ENCODE data around the gene ITGB4. TPM values are rescaled to one million over a fixed set of nuclear protein-coding genes. Genes with fewer than 3 reads are reported as not detected.

Gene ITGB4
- total RNA-seq, 3 donors from 2014 or later: 153 to 307 (median 246) TPM

DNA sequence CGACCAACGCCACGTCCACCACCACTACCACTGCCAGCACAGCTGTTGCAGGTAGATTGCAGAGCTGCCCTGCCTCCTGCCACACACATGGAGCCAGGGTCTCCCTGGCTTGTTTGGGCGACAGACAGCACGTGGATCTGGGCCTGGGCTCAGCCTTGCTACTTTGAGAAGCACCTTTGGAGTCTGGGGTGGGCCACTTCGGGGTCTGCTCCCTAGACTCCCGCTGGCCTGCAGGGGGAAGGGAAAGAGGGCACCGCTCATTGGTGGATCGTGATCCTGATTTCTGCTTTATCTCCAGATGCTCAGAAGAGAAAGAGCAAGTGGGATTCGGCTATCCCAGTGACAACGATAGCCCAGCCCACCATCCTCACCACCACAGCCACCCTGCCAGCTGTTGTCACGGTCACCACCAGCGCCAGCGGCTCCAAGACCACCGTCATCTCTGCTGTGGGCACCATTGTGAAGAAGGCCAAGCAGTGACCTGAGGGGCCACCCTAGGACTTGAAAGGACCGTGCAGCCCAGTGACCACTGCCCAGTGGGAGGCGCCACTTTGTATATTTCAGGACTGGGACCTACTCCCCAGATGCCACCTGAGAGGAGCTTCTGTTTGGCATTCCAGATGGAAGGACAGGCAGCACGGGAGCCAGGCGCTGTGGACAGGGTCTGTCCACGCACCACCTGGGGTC lies 15.1 kb upstream of the ITGB4 start:
- no peaks in the 10 kb centered on the region for H3K4me1 ChIP-seq (ENCODE audit: low read depth)
- H3K9me3 ChIP-seq: no peaks in the 10 kb centered on the region
- DNase-seq: no peak
- TF ChIP-seq, protein P1, sequence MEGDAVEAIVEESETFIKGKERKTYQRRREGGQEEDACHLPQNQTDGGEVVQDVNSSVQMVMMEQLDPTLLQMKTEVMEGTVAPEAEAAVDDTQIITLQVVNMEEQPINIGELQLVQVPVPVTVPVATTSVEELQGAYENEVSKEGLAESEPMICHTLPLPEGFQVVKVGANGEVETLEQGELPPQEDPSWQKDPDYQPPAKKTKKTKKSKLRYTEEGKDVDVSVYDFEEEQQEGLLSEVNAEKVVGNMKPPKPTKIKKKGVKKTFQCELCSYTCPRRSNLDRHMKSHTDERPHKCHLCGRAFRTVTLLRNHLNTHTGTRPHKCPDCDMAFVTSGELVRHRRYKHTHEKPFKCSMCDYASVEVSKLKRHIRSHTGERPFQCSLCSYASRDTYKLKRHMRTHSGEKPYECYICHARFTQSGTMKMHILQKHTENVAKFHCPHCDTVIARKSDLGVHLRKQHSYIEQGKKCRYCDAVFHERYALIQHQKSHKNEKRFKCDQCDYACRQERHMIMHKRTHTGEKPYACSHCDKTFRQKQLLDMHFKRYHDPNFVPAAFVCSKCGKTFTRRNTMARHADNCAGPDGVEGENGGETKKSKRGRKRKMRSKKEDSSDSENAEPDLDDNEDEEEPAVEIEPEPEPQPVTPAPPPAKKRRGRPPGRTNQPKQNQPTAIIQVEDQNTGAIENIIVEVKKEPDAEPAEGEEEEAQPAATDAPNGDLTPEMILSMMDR (IDR thresholded peaks at IDR 0.05): no peak
- intact Hi-C loops (cut with DNase I, micrococcal nuclease): no loop called here
- H3K36me3 ChIP-seq (ENCODE audit: low read depth): no peaks in the 10 kb centered on the region
- H3K4me3 ChIP-seq: no peak overlapping the region
- no peak for ATAC-seq

DNA sequence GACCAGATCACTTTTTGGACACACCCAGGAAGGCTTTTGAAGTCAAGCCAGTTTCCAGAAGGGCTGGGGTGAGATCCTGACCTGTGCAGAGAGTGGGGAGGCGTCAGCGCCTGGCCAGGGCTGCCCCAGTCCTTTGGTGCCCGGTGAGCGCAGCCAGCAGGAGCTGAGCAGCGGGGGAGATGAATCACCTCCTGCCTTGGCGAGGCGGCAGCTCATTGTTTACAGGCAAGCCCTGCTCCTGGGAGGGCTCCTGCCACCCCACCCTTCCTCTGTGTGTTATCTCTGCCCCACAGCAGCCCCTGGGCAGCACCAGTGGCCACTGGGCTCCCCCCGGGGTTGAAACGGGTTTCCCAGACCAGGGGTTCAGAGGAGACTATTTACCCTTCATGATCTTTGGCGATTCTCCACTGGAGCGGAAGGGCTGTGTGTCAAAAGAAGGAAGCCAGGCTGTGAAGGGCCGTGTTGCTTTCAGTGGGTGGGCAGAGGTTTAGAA lies 14.1 kb upstream of the ITGB4 start:
- no peaks in the 10 kb centered on the region for H3K36me3 ChIP-seq (ENCODE audit: low read depth)
- H3K4me3 ChIP-seq: no peak overlapping the region
- H3K9me3 ChIP-seq: no peaks in the 10 kb centered on the region
- intact Hi-C loops (cut with DNase I, micrococcal nuclease): no loop called here
- peak; percentile 12 for ATAC-seq
- DNase-seq: no peak
- H3K4me1 ChIP-seq (ENCODE audit: low read depth): no peaks in the 10 kb centered on the region
- TF ChIP-seq, protein P1 (IDR thresholded peaks at IDR 0.05): no peak

DNA sequence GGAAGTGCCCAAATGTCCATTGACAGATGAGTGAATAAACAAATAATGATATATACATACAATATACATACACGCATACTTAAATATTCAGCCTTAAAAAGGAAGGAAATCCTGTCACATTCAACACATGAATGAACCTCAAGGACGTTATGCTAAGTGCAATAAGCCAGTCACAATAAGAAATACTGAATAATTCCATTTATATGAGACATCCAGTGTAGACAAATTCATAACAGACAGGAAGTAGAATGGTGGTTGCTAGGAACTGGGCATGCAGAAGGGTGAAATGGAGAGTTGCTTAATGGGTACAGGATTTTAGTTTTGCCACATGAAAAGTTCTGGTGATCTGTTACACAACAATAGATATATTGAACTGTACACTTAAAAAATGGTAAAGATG lies 8.8 kb upstream of the ITGB4 start:
- Histone ChIP-seq H3K9me3 (no peaks in the 10 kb centered on the region), H3K4me3 (no peak overlapping the region), H3K36me3 (ENCODE audit: low read depth) (no peaks in the 10 kb centered on the region), H3K4me1 (ENCODE audit: low read depth) (no peaks in the 10 kb centered on the region)
- intact Hi-C loops (cut with DNase I, micrococcal nuclease): no loop called here
- TF ChIP-seq, protein P1 (IDR thresholded peaks at IDR 0.05): no peak
- no peak for ATAC-seq
- DNase-seq: no peak

DNA sequence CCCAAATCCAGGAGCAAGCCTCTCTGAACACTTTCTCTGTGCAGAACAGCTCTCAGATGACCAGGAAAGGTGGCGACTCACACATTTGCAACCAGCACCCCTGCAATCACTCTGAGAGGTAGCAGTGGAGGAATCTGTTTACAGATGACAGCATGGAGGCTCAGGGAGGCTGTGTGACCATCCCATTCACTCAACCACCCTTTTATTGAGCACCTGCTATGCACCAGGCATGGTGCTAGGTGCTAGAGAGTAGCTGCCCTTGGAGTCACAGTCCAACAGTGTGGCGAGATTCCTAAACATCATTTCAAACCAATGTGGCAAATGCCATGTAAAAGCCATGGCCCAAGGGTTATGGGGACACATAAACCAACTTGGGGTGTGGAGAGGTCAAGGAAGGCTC lies 1.5 kb upstream of the ITGB4 start:
- intact Hi-C loops (cut with DNase I, micrococcal nuclease): no loop called here
- Histone ChIP-seq H3K4me3 (no peak overlapping the region), H3K9me3 (no peaks in the 10 kb centered on the region), H3K4me1 (ENCODE audit: low read depth) (peaks cover 24% of the 10 kb centered on the region), H3K36me3 (ENCODE audit: low read depth) (no peaks in the 10 kb centered on the region)
- DNase-seq: no peak
- TF ChIP-seq, protein P1 (IDR thresholded peaks at IDR 0.05): no peak
- no peak for ATAC-seq

DNA sequence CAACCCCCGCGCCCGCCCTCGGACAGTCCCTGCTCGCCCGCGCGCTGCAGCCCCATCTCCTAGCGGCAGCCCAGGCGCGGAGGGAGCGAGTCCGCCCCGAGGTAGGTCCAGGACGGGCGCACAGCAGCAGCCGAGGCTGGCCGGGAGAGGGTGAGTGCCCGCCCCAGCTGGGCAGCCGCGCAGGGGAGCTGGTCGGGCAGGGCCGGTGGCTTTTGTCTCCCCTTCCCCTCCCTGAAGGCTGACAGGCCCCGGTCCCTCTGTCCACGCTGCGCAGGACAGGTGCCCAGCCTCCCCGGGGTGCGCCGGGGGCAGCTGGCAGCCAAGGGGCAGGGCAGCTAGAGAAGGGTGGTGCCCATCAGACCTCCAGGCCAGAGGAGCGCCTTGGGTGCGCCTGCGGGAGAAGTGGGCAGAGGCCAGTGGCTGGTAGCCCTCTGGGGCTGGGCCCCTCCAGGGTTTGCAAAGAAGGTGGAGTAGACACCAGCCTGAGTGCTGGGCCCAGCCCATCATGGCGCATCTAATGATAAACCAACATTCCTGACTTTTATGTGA lies 278 bp downstream of the ITGB4 start:
- ATAC-seq (peak; percentile 41), DNase-seq (peak; percentile 71 to 78 (median 73))
- peaks cover 24% of the 10 kb centered on the region for H3K4me1 ChIP-seq (ENCODE audit: low read depth)
- H3K36me3 ChIP-seq (ENCODE audit: low read depth): no peaks in the 10 kb centered on the region
- H3K4me3 ChIP-seq: peak overlapping the region; percentile 48
- H3K9me3 ChIP-seq: no peaks in the 10 kb centered on the region
- intact Hi-C loops (cut with DNase I, micrococcal nuclease): no loop called here
- TF ChIP-seq, protein P1 (IDR thresholded peaks at IDR 0.05): no peak

Data from mucosa of descending colon (tissue), 3 donors.